HepG2 (cell line): ENCODE measurements around the gene SNRPD2. TPM values are rescaled to one million over a fixed set of nuclear protein-coding genes. Genes with fewer than 3 reads are reported as not detected.
A peak's percentile ranks its signal among the peaks of the same experiment; 100 is the strongest.

Experiments used
- ATAC-seq: fragments of 200-7000 bp; cut with Tn5 transposase; 3 replicates; pipeline ENCODE4 v1.9.1; 2020; ENCODE audit warnings: mild to moderate bottlenecking, moderate library complexity
- BruUV-seq: library from RNA; stranded (reverse); fragments of 400-500 nt; replicated peaks from 2 replicates; lab custom pipeline; 2021; lab: Mats Ljungman, UMichigan
- CTCF ChIA-PET: fragments of 300-600 bp; formaldehyde crosslinking; extraction: SDS; loops from one replicate; lab custom pipeline; 2021; ENCODE audit warnings: low total read pairs, inconsistent platforms, low intra/inter-chr PET ratio; lab: Yijun Ruan, JAX
- POLR2A ChIA-PET: fragments of 350-600 bp; sonication (Branson Sonifier 250); formaldehyde crosslinking; loops from one replicate; lab custom pipeline; 2020; ENCODE audit warnings: antibody characterized with exemption, inconsistent platforms; lab: Yijun Ruan, JAX
- DNase-seq: peaks from one replicate; pipeline ENCODE4 v3.0.0-alpha.2; 2015; ENCODE audit warnings: low spot score
- FAIRE-seq: peaks from 3 replicates; lab custom pipeline; 2011; peaks lifted over from hg19 to GRCh38; lab: Jason Lieb, UNC
- H2AFZ ChIP-seq: one replicate; pipeline ENCODE4 v1.6.1; 2011; ENCODE audit warnings: low read length, inconsistent platforms
- H3K27ac ChIP-seq: fragments of 300-600 bp; 3 replicates; pipeline ENCODE4 v1.8.0; 2011; ENCODE audit warnings: mixed run types, mild to moderate bottlenecking, mixed read lengths, low read length, inconsistent platforms; ENCODE audit not compliant: insufficient read depth; ENCODE audit errors: extremely low read length
- H3K27me3 ChIP-seq, 2 experiments: fragments of 200-600 bp in 1 of 2; 2 replicates in 1 of 2; 3 replicates in 1 of 2; pipeline versions ENCODE4 v1.6.0 to v1.8.0; 2011; ENCODE audit warnings: low read length in 2 of 2, mild to moderate bottlenecking in 2 of 2, moderate library complexity in 2 of 2, inconsistent platforms in 1 of 2; ENCODE audit not compliant: insufficient read depth in 2 of 2, control insufficient read depth in 1 of 2
- H3K36me3 ChIP-seq, 2 experiments: fragments of 200-600 bp in 1 of 2; replicated peaks in 1 of 2; 2 replicates in 1 of 2; 3 replicates in 1 of 2; pipeline versions ENCODE4 v1.5.1 to v1.8.0; 2011; ENCODE audit warnings: low read length in 2 of 2, inconsistent platforms in 1 of 2; ENCODE audit not compliant: insufficient read depth in 2 of 2, control insufficient read depth in 1 of 2
- H3K4me1 ChIP-seq: 2 replicates; pipeline ENCODE4 v1.5.1; 2012; ENCODE audit warnings: low read length, inconsistent platforms; ENCODE audit not compliant: insufficient read depth
- H3K4me2 ChIP-seq: 2 replicates; pipeline ENCODE4 v1.6.0; 2011; ENCODE audit warnings: low read depth, low read length, inconsistent platforms
- H3K4me3 ChIP-seq, 3 experiments: fragments of 200-600 bp in 1 of 3; sonication (generic), shearing (Covaris generic) in 1 of 3; replicated peaks in 1 of 3; 2 replicates each; pipeline ENCODE4 v1.5.1; 2011 to 2016; ENCODE audit warnings: low read length in 3 of 3, inconsistent platforms in 2 of 3, low read depth in 2 of 3, mild to moderate bottlenecking in 2 of 3, control low read depth in 1 of 3, mixed read lengths in 1 of 3; ENCODE audit not compliant: insufficient read depth in 1 of 3
- H3K79me2 ChIP-seq: one replicate; pipeline ENCODE4 v1.6.1; 2011; ENCODE audit warnings: low read length, inconsistent platforms; ENCODE audit not compliant: insufficient read depth
- H3K9ac ChIP-seq: 2 replicates; pipeline ENCODE4 v1.6.0; 2011; ENCODE audit warnings: mild to moderate bottlenecking, low read depth, low read length, inconsistent platforms; ENCODE audit not compliant: insufficient read depth
- H3K9me3 ChIP-seq: 2 replicates; pipeline ENCODE4 v1.5.1; 2012; ENCODE audit warnings: mild to moderate bottlenecking, low read length
- H4K20me1 ChIP-seq: 2 replicates; pipeline ENCODE4 v1.6.0; 2011; ENCODE audit warnings: inconsistent platforms, mild to moderate bottlenecking, low read length, moderate library complexity; ENCODE audit not compliant: insufficient read depth
- BORCS8-MEF2B ChIP-seq: sonication (generic); formaldehyde crosslinking; IDR thresholded peaks from 2 replicates; pipeline ENCODE4 v1.8.0; 2022; ENCODE audit warnings: mild to moderate bottlenecking, missing genetic modification reagents
- CENPT ChIP-seq: sonication (generic); formaldehyde crosslinking; IDR thresholded peaks from 2 replicates; pipeline ENCODE4 v1.8.0; 2022; ENCODE audit warnings: low read depth, mild to moderate bottlenecking, moderate library complexity, missing genetic modification reagents
- DRAP1 ChIP-seq: IDR thresholded peaks from 2 replicates; pipeline ENCODE4 v1.6.1; 2016; ENCODE audit warnings: missing genetic modification reagents, missing compliant biosample characterization
- GMEB1 ChIP-seq: sonication (generic); formaldehyde crosslinking; IDR thresholded peaks from 2 replicates; pipeline ENCODE4 v1.5.1; 2020; ENCODE audit warnings: missing genetic modification reagents, mild to moderate bottlenecking, borderline replicate concordance
- HDAC1 ChIP-seq: sonication (generic); formaldehyde crosslinking; IDR thresholded peaks from 2 replicates; pipeline ENCODE4 v1.5.1; 2020; ENCODE audit warnings: mild to moderate bottlenecking, missing genetic modification reagents
- HOXA7 ChIP-seq: sonication (generic); formaldehyde crosslinking; IDR thresholded peaks from 2 replicates; pipeline ENCODE4 v1.8.1; 2022; ENCODE audit warnings: mild to moderate bottlenecking, missing genetic modification reagents, moderate library complexity
- KDM3A ChIP-seq: IDR thresholded peaks from 2 replicates; pipeline ENCODE4 v1.6.1; 2018; ENCODE audit warnings: low read depth, missing compliant biosample characterization
- NRL ChIP-seq: sonication (generic); formaldehyde crosslinking; IDR thresholded peaks from 2 replicates; pipeline ENCODE4 v1.5.0; 2020; ENCODE audit warnings: missing genetic modification reagents, mild to moderate bottlenecking, moderate library complexity, borderline replicate concordance
- PAWR ChIP-seq: sonication (generic); formaldehyde crosslinking; IDR thresholded peaks from 2 replicates; pipeline ENCODE4 v1.4.0; 2020; ENCODE audit warnings: missing genetic modification reagents, mild to moderate bottlenecking, borderline replicate concordance
- SMARCE1 ChIP-seq: fragments of 450-650 bp; IDR thresholded peaks from 2 replicates; pipeline ENCODE4 v1.6.1; 2017; ENCODE audit warnings: borderline replicate concordance
- SRF ChIP-seq: IDR thresholded peaks from 2 replicates; pipeline ENCODE4 v1.6.1; 2011; ENCODE audit warnings: mild to moderate bottlenecking, low read depth, low read length, moderate library complexity
- ZBTB34 ChIP-seq: sonication (generic); formaldehyde crosslinking; IDR thresholded peaks from 2 replicates; pipeline ENCODE4 v1.8.0; 2022; ENCODE audit warnings: mild to moderate bottlenecking, missing genetic modification reagents
- WGBS: methylation state at CpG from one replicate; pipeline ENCODE4 v1.1.6; 2017; ENCODE audit warnings: low lambda C conversion rate; 5-methylcytosine and 5-hydroxymethylcytosine counted together
- in situ Hi-C: cut with HindIII; loops from 2 replicates; pipeline ENCODE4 v1.10.0; 2017; ENCODE audit warnings: low pct_unique_long_range_greater_than_20kb; ENCODE audit not compliant: extremely low pct_ligation_motif_present
- intact Hi-C: fragments of 100-400 bp; cut with micrococcal nuclease; formaldehyde crosslinking; loops from one replicate; pipeline ENCODE4 v1.10.0; 2022; ENCODE audit not compliant: unreplicated experiment
- polyA plus RNA-seq, 8 experiments: library from polyadenylated mRNA; depleted of rRNA in 3 of 8; stranded (reverse) in 7 of 8; unstranded in 1 of 8; fragments of >200 nt; fragmentation: Illumina TruSeq in 4 of 8; extraction: Trizol in 4 of 8; gene quantifications; 2 replicates each; pipeline versions ENCODE4 v1.2.1 to v1.2.3, GENCODE V29; 2011 to 2016; ENCODE audit warnings: low read depth in 4 of 8, missing spikeins in 1 of 8, mixed read lengths in 1 of 8; ENCODE audit not compliant: insufficient read depth in 1 of 8
- total RNA-seq, 5 experiments: library from RNA; depleted of rRNA; stranded (reverse); fragments of >200 nt; fragmentation: Illumina TruSeq; extraction: Trizol; gene quantifications; 2 replicates each; pipeline ENCODE4 v1.2.3, GENCODE V29; 2016; ENCODE audit warnings: low read depth in 1 of 5

The SNRPD2 gene
- total and polyA plus RNA-seq, 2 of the 13 experiments (the other 11 are each of a cell fraction or from before 2014, with no cell fraction given) = 299 to 485 TPM

GRCh38 chr19:45643927-45644771 lies 47.6 kb downstream of the SNRPD2 start:
- peak overlapping the region in 2 of 3 experiments; percentile 39 to 67; a peak in 3 of 6 replicates for H3K4me3 ChIP-seq
- intact Hi-C loops = loop anchor here (1.0 to 5.0 kb wide), 4 partner anchors 37 to 147 kb away; partner anchors contain the start of genes PPM1N and RTN2
- POLR2A ChIA-PET = interaction anchor here (0.7 to 5.9 kb wide), 4 partner anchors 41 to 60 kb away, joined by 3 to 56 read pairs (median 12); partner anchors contain the start of gene OPA3

More at GRCh38 chr19:45643927-45644771, 47.6 kb downstream of the SNRPD2 start:
- Histone ChIP-seq H2AFZ (no peak overlapping the region), H3K4me1 (peaks cover 62% of the 10 kb centered on the region), H3K36me3 (no peaks in the 10 kb centered on the region), H3K9me3 (no peaks in the 10 kb centered on the region), H3K4me2 (peak overlapping the region; percentile 83), H3K27ac (no peak overlapping the region), H3K79me2 (no peaks in the 10 kb centered on the region), H3K27me3 (peaks cover 0 to 9% of the 10 kb centered on the region in 2 experiments; a peak in 3 of 5 replicates), H3K9ac (no peak overlapping the region), H4K20me1 (no peaks in the 10 kb centered on the region)
- WGBS = 46% methylated on average over 14 of the region's 14 CpGs
- TF ChIP-seq CENPT (CRISPR knock-in tag) (no peak), HDAC1 (0 out of 2 replicates have a peak, but pooled peaks have one; percentile 7), SRF (no peak), NRL (CRISPR knock-in tag) (no peak), PAWR (CRISPR knock-in tag) (no peak), HOXA7 (CRISPR knock-in tag) (no peak), SMARCE1 (no peak), ZBTB34 (CRISPR knock-in tag) (no peak), KDM3A (CRISPR knock-in tag) (0 out of 2 replicates have a peak, but pooled peaks have one; percentile 5), BORCS8-MEF2B (CRISPR knock-in tag) (no peak), DRAP1 (CRISPR knock-in tag) (no peak), GMEB1 (CRISPR knock-in tag) (0 out of 2 replicates have a peak, but pooled peaks have one; percentile 4)
- no TSS peak for BruUV-seq
- FAIRE-seq (no peak), DNase-seq (no peak), ATAC-seq (no peak)
- in situ Hi-C loops = loop anchor here (5.0 kb wide), 1 partner anchor 52 kb away; no protein-coding TSS in a partner anchor
- CTCF ChIA-PET = interaction anchor here (0.8 to 4.0 kb wide), 3 partner anchors 37 to 74 kb away, joined by 3 to 45 read pairs (median 29); no protein-coding TSS in a partner anchor
